HepG2 (cell line): ENCODE results near the gene RBPMS2. TPM values are rescaled to one million over a fixed set of nuclear protein-coding genes. Genes with fewer than 3 reads are reported as not detected.

Experiments used
- ATAC-seq: fragments of 200-7000 bp; cut with Tn5 transposase; 3 replicates; pipeline ENCODE4 v1.9.1; 2020; ENCODE audit warnings: mild to moderate bottlenecking, moderate library complexity
- BruUV-seq: library from RNA; stranded (reverse); fragments of 400-500 nt; replicated peaks from 2 replicates; lab custom pipeline; 2021; lab: Mats Ljungman, UMichigan
- CTCF ChIA-PET: fragments of 300-600 bp; formaldehyde crosslinking; extraction: SDS; loops from one replicate; lab custom pipeline; 2021; ENCODE audit warnings: low total read pairs, inconsistent platforms, low intra/inter-chr PET ratio; lab: Yijun Ruan, JAX
- POLR2A ChIA-PET: fragments of 350-600 bp; sonication (Branson Sonifier 250); formaldehyde crosslinking; loops from one replicate; lab custom pipeline; 2020; ENCODE audit warnings: antibody characterized with exemption, inconsistent platforms; lab: Yijun Ruan, JAX
- DNase-seq: peaks from one replicate; pipeline ENCODE4 v3.0.0-alpha.2; 2015; ENCODE audit warnings: low spot score
- FAIRE-seq: peaks from 3 replicates; lab custom pipeline; 2011; peaks lifted over from hg19 to GRCh38; lab: Jason Lieb, UNC
- H2AFZ ChIP-seq: one replicate; pipeline ENCODE4 v1.6.1; 2011; ENCODE audit warnings: low read length, inconsistent platforms
- H3K27ac ChIP-seq: fragments of 300-600 bp; 3 replicates; pipeline ENCODE4 v1.8.0; 2011; ENCODE audit warnings: mixed run types, mild to moderate bottlenecking, mixed read lengths, low read length, inconsistent platforms; ENCODE audit not compliant: insufficient read depth; ENCODE audit errors: extremely low read length
- H3K27me3 ChIP-seq, 2 experiments: fragments of 200-600 bp in 1 of 2; 2 replicates in 1 of 2; 3 replicates in 1 of 2; pipeline versions ENCODE4 v1.6.0 to v1.8.0; 2011; ENCODE audit warnings: low read length in 2 of 2, mild to moderate bottlenecking in 2 of 2, moderate library complexity in 2 of 2, inconsistent platforms in 1 of 2; ENCODE audit not compliant: insufficient read depth in 2 of 2, control insufficient read depth in 1 of 2
- H3K36me3 ChIP-seq, 2 experiments: fragments of 200-600 bp in 1 of 2; replicated peaks in 1 of 2; 2 replicates in 1 of 2; 3 replicates in 1 of 2; pipeline versions ENCODE4 v1.5.1 to v1.8.0; 2011; ENCODE audit warnings: low read length in 2 of 2, inconsistent platforms in 1 of 2; ENCODE audit not compliant: insufficient read depth in 2 of 2, control insufficient read depth in 1 of 2
- H3K4me1 ChIP-seq: 2 replicates; pipeline ENCODE4 v1.5.1; 2012; ENCODE audit warnings: low read length, inconsistent platforms; ENCODE audit not compliant: insufficient read depth
- H3K4me2 ChIP-seq: 2 replicates; pipeline ENCODE4 v1.6.0; 2011; ENCODE audit warnings: low read depth, low read length, inconsistent platforms
- H3K4me3 ChIP-seq, 3 experiments: fragments of 200-600 bp in 1 of 3; sonication (generic), shearing (Covaris generic) in 1 of 3; replicated peaks in 1 of 3; 2 replicates each; pipeline ENCODE4 v1.5.1; 2011 to 2016; ENCODE audit warnings: low read length in 3 of 3, inconsistent platforms in 2 of 3, low read depth in 2 of 3, mild to moderate bottlenecking in 2 of 3, control low read depth in 1 of 3, mixed read lengths in 1 of 3; ENCODE audit not compliant: insufficient read depth in 1 of 3
- H3K79me2 ChIP-seq: one replicate; pipeline ENCODE4 v1.6.1; 2011; ENCODE audit warnings: low read length, inconsistent platforms; ENCODE audit not compliant: insufficient read depth
- H3K9ac ChIP-seq: 2 replicates; pipeline ENCODE4 v1.6.0; 2011; ENCODE audit warnings: mild to moderate bottlenecking, low read depth, low read length, inconsistent platforms; ENCODE audit not compliant: insufficient read depth
- H3K9me3 ChIP-seq: 2 replicates; pipeline ENCODE4 v1.5.1; 2012; ENCODE audit warnings: mild to moderate bottlenecking, low read length
- H4K20me1 ChIP-seq: 2 replicates; pipeline ENCODE4 v1.6.0; 2011; ENCODE audit warnings: inconsistent platforms, mild to moderate bottlenecking, low read length, moderate library complexity; ENCODE audit not compliant: insufficient read depth
- WGBS: methylation state at CpG from one replicate; pipeline ENCODE4 v1.1.6; 2017; ENCODE audit warnings: low lambda C conversion rate; 5-methylcytosine and 5-hydroxymethylcytosine counted together
- in situ Hi-C: cut with HindIII; loops from 2 replicates; pipeline ENCODE4 v1.10.0; 2017; ENCODE audit warnings: low pct_unique_long_range_greater_than_20kb; ENCODE audit not compliant: extremely low pct_ligation_motif_present
- intact Hi-C: fragments of 100-400 bp; cut with micrococcal nuclease; formaldehyde crosslinking; loops from one replicate; pipeline ENCODE4 v1.10.0; 2022; ENCODE audit not compliant: unreplicated experiment
- polyA plus RNA-seq, 8 experiments: library from polyadenylated mRNA; depleted of rRNA in 3 of 8; stranded (reverse) in 7 of 8; unstranded in 1 of 8; fragments of >200 nt; fragmentation: Illumina TruSeq in 4 of 8; extraction: Trizol in 4 of 8; gene quantifications; 2 replicates each; pipeline versions ENCODE4 v1.2.1 to v1.2.3, GENCODE V29; 2011 to 2016; ENCODE audit warnings: low read depth in 4 of 8, missing spikeins in 1 of 8, mixed read lengths in 1 of 8; ENCODE audit not compliant: insufficient read depth in 1 of 8
- total RNA-seq, 5 experiments: library from RNA; depleted of rRNA; stranded (reverse); fragments of >200 nt; fragmentation: Illumina TruSeq; extraction: Trizol; gene quantifications; 2 replicates each; pipeline ENCODE4 v1.2.3, GENCODE V29; 2016; ENCODE audit warnings: low read depth in 1 of 5
- TF ChIP-seq, protein P1 (sequence below): sonication (generic); formaldehyde crosslinking; IDR thresholded peaks from 2 replicates; pipeline ENCODE4 v1.4.0; 2020; ENCODE audit warnings: missing genetic modification reagents
- TF ChIP-seq, protein P2 (sequence below): sonication (generic); formaldehyde crosslinking; IDR thresholded peaks from 2 replicates; pipeline ENCODE4 v1.4.0; 2020; ENCODE audit warnings: mild to moderate bottlenecking, missing genetic modification reagents
- TF ChIP-seq, protein P3 (sequence below): sonication (generic); formaldehyde crosslinking; IDR thresholded peaks from 2 replicates; pipeline ENCODE4 v1.4.0; 2020; ENCODE audit warnings: missing genetic modification reagents

RBPMS2 gene
- total and polyA plus RNA-seq, 2 of the 13 experiments (the other 11 are each of a cell fraction or from before 2014, with no cell fraction given), result 0.08 TPM; not detected in 1

DNA sequence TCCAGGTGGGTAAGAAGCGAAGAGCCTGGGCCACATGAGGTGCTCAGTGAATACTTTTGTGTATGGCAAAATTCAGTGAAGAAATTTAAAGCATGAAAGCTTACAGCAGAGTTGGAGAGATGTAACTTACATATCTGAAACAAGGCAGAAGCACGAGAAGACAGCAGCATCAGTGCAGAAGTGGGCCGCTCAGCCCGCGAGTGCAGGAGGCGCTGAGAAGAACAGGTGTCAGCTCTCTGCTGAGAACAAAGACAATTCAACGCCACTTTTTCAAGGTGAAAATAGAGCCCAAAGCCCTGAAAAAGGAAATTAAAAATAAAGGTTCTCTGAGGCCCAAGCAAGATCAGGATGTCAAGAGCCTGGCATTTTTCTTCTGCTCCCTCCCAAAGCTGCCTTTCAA is 58.3 kb downstream of the RBPMS2 start:
- no peak for DNase-seq
- Histone ChIP-seq H3K4me1 (peaks cover 25% of the 10 kb centered on the region), H3K27ac (no peak overlapping the region), H3K4me3 (no peak overlapping the region), H3K9me3 (no peaks in the 10 kb centered on the region), H3K4me2 (peak overlapping the region; percentile 4; the same call in 1 of the 2 replicates), H3K36me3 (no peaks in the 10 kb centered on the region), H3K9ac (no peak overlapping the region), H3K79me2 (no peaks in the 10 kb centered on the region), H2AFZ (no peak overlapping the region), H3K27me3 (no peaks in the 10 kb centered on the region), H4K20me1 (no peaks in the 10 kb centered on the region)
- intact Hi-C loops (no loop called here), in situ Hi-C loops (no loop called here)
- TF ChIP-seq, protein P1, sequence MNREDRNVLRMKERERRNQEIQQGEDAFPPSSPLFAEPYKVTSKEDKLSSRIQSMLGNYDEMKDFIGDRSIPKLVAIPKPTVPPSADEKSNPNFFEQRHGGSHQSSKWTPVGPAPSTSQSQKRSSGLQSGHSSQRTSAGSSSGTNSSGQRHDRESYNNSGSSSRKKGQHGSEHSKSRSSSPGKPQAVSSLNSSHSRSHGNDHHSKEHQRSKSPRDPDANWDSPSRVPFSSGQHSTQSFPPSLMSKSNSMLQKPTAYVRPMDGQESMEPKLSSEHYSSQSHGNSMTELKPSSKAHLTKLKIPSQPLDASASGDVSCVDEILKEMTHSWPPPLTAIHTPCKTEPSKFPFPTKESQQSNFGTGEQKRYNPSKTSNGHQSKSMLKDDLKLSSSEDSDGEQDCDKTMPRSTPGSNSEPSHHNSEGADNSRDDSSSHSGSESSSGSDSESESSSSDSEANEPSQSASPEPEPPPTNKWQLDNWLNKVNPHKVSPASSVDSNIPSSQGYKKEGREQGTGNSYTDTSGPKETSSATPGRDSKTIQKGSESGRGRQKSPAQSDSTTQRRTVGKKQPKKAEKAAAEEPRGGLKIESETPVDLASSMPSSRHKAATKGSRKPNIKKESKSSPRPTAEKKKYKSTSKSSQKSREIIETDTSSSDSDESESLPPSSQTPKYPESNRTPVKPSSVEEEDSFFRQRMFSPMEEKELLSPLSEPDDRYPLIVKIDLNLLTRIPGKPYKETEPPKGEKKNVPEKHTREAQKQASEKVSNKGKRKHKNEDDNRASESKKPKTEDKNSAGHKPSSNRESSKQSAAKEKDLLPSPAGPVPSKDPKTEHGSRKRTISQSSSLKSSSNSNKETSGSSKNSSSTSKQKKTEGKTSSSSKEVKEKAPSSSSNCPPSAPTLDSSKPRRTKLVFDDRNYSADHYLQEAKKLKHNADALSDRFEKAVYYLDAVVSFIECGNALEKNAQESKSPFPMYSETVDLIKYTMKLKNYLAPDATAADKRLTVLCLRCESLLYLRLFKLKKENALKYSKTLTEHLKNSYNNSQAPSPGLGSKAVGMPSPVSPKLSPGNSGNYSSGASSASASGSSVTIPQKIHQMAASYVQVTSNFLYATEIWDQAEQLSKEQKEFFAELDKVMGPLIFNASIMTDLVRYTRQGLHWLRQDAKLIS, result no peak
- TF ChIP-seq, protein P2, sequence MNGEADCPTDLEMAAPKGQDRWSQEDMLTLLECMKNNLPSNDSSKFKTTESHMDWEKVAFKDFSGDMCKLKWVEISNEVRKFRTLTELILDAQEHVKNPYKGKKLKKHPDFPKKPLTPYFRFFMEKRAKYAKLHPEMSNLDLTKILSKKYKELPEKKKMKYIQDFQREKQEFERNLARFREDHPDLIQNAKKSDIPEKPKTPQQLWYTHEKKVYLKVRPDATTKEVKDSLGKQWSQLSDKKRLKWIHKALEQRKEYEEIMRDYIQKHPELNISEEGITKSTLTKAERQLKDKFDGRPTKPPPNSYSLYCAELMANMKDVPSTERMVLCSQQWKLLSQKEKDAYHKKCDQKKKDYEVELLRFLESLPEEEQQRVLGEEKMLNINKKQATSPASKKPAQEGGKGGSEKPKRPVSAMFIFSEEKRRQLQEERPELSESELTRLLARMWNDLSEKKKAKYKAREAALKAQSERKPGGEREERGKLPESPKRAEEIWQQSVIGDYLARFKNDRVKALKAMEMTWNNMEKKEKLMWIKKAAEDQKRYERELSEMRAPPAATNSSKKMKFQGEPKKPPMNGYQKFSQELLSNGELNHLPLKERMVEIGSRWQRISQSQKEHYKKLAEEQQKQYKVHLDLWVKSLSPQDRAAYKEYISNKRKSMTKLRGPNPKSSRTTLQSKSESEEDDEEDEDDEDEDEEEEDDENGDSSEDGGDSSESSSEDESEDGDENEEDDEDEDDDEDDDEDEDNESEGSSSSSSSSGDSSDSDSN (CRISPR knock-in tag), result no peak
- TF ChIP-seq, protein P3, sequence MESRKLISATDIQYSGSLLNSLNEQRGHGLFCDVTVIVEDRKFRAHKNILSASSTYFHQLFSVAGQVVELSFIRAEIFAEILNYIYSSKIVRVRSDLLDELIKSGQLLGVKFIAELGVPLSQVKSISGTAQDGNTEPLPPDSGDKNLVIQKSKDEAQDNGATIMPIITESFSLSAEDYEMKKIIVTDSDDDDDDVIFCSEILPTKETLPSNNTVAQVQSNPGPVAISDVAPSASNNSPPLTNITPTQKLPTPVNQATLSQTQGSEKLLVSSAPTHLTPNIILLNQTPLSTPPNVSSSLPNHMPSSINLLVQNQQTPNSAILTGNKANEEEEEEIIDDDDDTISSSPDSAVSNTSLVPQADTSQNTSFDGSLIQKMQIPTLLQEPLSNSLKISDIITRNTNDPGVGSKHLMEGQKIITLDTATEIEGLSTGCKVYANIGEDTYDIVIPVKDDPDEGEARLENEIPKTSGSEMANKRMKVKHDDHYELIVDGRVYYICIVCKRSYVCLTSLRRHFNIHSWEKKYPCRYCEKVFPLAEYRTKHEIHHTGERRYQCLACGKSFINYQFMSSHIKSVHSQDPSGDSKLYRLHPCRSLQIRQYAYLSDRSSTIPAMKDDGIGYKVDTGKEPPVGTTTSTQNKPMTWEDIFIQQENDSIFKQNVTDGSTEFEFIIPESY (CRISPR knock-in tag), result peak; percentile 58
- FAIRE-seq, result no peak
- 0 out of 3 replicates have a peak, but pooled peaks have one; percentile 20 for ATAC-seq
- POLR2A ChIA-PET, result interaction anchor here (2.1 kb wide), 1 partner anchor 14 kb away, joined by 6 read pairs; no protein-coding TSS in a partner anchor
- BruUV-seq, result no TSS peak
- CTCF ChIA-PET, result no interaction called here
- WGBS, result 54% methylated on average over 7 of the region's 7 CpGs
